GM10266 (cell line): ENCODE data around the gene UBR2.
"Not testable (repeated sequence)": the region's sequence is repeated elsewhere in the genome, so short reads cannot be mapped to it uniquely, and the experiment has no call there.

Source experiments
- DNase-seq: peaks from one replicate; pipeline ENCODE4 v3.0.0; 2012; ENCODE audit errors: extremely low spot score
- TF ChIP-seq, protein P1 (sequence below): IDR thresholded peaks from 2 replicates; pipeline ENCODE4 v1.5.1; 2012; ENCODE audit warnings: mild to moderate bottlenecking, low read depth; ENCODE audit not compliant: control insufficient read depth, insufficient read depth; ENCODE audit errors: missing control alignments

The UBR2 gene

DNA sequence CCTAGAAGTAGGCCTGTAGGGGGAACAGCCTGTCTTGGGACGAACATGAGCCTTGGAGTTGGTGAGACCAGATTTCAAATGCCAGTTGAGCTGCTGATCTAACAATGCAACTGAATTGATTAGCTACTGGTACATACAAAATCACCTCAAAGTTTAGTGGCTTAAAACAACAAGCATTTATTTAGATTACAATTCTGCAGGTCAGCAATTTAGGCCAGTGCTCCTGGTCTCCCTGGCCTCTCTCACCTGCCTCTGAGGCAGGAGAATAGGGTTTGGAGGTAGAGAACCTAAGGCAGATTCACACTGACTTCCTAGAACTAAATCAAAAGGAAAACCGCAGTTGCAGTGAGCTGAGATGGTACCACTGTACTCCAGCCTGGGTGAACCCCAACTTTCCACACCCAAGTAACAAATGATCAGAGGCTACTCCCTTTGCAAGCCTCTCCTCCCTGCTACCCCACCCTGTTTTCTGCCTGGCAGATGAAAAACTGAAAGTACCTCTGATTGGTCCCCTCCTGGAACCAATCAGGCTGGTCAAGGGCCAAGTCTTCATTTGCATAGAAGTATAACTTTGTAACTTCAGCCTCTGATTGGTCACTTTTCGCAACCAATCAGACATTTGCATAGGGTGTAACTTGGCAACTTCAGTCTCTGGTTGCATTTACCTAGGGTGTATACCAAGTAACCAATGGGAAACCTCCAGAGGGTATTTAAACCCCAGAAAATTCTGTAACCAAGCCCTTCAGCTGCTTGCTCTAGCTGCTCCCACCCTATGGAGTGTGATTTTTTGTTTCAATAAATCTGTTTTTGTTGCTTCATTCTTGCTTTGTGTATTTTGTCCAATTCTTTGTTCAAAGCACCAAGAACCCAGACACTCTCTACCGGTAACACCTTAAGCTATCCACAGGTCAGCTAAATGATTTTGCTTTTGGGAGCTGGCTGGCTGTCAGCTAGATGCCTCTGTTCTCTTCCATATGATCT is 8.1 kb upstream of the UBR2 start:
- DNase-seq: no peak
- TF ChIP-seq, protein P1, sequence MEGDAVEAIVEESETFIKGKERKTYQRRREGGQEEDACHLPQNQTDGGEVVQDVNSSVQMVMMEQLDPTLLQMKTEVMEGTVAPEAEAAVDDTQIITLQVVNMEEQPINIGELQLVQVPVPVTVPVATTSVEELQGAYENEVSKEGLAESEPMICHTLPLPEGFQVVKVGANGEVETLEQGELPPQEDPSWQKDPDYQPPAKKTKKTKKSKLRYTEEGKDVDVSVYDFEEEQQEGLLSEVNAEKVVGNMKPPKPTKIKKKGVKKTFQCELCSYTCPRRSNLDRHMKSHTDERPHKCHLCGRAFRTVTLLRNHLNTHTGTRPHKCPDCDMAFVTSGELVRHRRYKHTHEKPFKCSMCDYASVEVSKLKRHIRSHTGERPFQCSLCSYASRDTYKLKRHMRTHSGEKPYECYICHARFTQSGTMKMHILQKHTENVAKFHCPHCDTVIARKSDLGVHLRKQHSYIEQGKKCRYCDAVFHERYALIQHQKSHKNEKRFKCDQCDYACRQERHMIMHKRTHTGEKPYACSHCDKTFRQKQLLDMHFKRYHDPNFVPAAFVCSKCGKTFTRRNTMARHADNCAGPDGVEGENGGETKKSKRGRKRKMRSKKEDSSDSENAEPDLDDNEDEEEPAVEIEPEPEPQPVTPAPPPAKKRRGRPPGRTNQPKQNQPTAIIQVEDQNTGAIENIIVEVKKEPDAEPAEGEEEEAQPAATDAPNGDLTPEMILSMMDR: no peak

DNA sequence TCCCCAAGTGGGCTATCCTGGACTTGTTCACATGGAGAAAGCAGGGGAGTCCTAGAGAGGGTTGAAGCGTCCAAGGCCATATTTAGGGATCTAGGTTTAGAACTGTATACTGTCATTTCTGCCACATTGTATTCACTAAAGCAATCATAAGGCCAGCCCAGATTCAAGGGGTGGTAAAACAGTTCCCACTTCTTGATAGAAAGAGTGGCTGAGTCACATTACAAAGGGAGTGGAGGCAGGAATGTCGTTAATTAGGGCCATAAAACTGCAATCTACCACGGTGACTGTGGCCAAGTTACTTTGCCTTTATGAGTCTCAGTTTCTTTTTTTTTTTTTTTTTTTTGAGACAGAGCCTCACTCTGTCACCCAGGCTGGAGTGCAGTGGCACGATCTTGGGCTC is 7.4 kb upstream of the UBR2 start:
- TF ChIP-seq, protein P1: no peak
- DNase-seq: no peak

DNA sequence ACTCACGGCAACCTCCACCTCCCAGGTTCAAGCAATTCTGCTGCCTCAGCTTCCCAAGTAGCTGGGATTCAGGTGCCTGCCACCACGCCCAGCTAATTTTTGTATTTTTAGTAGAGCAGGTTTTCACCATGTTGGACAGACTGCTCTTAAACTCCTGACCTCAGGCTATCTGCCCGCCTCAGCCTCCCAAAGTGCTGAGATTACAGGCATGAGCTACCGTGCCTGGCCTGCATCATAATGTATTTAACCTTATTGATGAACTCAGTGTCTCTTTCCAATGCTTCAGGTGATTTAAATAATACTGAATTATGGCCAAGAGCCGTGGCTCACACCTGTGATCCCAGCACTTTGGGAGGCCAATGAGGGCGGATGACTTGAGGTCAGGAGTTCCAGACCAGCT is 4.6 kb upstream of the UBR2 start:
- DNase-seq: not testable (repeated sequence)

DNA sequence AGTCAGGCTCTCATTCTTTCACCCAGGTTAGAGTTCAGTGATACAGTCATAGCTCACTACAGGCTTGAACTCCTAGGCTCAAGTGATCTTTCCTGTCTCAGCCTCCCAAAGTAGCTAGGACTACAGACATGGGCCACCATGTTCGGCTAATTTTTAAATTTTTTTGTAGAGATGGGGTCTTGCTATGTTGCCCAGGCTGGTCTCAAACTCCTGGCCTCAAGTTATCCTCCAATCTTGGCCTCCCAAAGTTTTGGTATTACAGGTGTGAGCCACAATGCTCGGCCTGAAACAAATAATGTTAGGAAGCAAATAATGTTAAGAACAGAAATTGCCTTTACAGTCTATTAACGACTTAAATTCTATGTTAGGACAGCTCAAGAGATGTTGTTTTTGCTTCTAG is 1.8 kb upstream of the UBR2 start:
- TF ChIP-seq, protein P1: no peak
- no peak for DNase-seq

DNA sequence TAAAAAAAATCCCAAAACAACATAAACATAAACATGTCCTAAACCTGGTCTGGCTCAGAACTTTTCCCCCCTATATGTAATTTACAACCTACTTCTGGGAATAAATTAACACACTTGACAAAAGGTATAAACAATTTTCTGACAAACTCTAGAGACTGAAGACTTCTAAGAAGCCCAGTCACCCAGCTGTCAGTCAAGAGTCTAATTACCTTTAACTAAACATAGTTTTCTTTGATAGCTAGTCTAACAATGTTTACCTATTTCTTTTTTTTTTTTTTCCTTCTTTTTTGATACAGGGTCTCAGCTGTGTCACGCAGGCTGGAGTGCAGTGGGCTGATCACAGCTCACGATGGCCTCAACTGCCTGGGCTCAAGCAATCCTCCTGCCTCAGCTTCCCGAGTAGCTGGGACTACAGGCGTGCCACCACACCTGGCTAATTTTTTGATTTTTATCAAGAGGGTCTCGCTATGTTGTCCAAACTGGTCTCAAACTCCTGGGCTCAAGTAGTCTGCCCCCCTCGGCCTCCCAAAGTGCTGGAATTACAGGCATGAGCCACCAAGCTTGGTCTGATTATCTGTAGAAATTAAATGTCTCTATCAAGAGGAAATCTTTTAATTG is 932 bp upstream of the UBR2 start:
- no peak for DNase-seq
- TF ChIP-seq, protein P1: no peak

DNA sequence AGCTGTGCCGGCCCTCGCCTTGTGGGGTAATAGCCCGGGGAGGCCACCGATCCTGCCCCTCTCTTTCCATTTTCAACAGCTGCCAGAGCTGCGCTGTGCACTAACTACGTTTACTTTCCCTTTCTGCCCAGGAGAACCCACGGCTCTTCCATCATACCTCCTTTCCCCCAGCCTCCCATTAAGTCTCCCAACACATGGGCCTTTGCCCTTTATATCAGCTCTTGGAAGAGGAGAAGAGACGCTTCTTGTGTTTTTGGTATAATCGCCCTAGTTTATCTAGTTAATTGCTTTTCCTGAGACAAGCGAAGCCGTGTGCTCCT is 637 bp downstream of the UBR2 start:
- TF ChIP-seq, protein P1: no peak
- DNase-seq: no peak

DNA sequence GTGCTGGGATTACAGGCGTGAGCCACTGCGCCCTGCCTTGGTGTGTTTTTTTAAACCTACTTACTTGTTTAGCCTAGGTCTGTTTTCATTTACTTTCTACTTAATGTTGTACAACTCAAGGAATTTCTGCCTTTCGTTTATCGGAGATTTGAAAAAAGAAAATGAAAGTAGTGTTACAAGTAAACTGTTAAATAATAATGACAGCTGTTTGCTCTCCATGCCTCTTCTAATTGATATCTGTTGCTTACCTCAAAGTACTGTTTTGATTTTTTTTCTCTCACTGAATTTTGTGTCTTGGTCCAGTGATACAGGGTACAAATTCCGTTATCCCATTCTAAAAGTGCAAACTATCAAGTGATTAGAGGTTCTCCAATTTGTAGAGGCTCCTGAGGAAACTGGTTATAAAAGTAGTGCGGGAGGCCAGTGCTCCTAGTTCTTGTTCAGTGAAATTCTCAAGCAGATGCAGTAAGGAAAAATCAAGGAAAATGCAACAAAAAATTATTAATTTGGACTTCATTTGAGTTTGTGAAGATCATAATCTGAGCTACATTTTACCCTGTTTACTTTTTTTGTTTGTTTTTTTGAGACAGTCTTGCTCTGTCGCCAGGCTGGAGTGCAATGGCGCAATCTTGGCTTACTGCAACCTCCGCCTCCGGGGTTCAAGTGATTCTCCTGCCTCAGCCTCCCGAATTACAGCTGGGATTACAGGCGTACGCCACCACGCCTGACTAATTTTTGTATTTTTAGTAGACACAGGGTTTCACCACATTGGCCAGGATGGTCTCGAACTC is 2.2 kb downstream of the UBR2 start:
- DNase-seq: no peak
- TF ChIP-seq, protein P1: no peak
